Tibial nerve (tissue), 4 donors: ENCODE data around the gene SMIM43. TPM values are rescaled to one million over a fixed set of nuclear protein-coding genes. Genes with fewer than 3 reads are reported as not detected.

Experiments used
- DNase-seq, 2 donors: peaks; one replicate each; pipeline ENCODE4 v3.0.0-alpha.2; 2019; ENCODE audit warnings: low spot score in 2 of 2
- H3K27ac ChIP-seq, 4 donors: fragments of 200-600 bp; sonication (generic) in 3 of 4; one replicate each; pipeline ENCODE4 v1.5.1; 2017 to 2019; ENCODE audit warnings: mild to moderate bottlenecking in 1 of 4
- H3K27me3 ChIP-seq, 2 donors: fragments of 200-600 bp; sonication (generic) in 1 of 2; one replicate each; pipeline versions ENCODE4 v1.5.1 to v1.6.0; 2017 to 2019
- H3K36me3 ChIP-seq, 3 donors: fragments of 200-600 bp; sonication (generic); one replicate each; pipeline ENCODE4 v1.5.1; 2018 to 2019
- H3K4me1 ChIP-seq, 4 donors: fragments of 200-600 bp; sonication (generic) in 3 of 4; one replicate each; pipeline ENCODE4 v1.5.1; 2017 to 2019
- H3K4me3 ChIP-seq, 4 donors: fragments of 200-600 bp; sonication (generic) in 3 of 4; one replicate each; pipeline ENCODE4 v1.5.1; 2017 to 2019; ENCODE audit warnings: mild to moderate bottlenecking in 1 of 4, moderate library complexity in 1 of 4
- H3K9me3 ChIP-seq, 4 donors: fragments of 200-600 bp; sonication (generic) in 3 of 4; one replicate each; pipeline ENCODE4 v1.5.1; 2017 to 2019
- EP300 ChIP-seq, 2 donors: sonication (generic); formaldehyde crosslinking; IDR thresholded peaks; one replicate each; pipeline ENCODE4 v1.6.1; 2017; ENCODE audit warnings: antibody characterized with exemption in 2 of 2, mild to moderate bottlenecking in 1 of 2
- POLR2A ChIP-seq, 2 donors: fragments of 450-650 bp; IDR thresholded peaks; one replicate each; pipeline ENCODE4 v1.6.1; 2017; ENCODE audit warnings: antibody characterized with exemption in 2 of 2, mild to moderate bottlenecking in 2 of 2, moderate library complexity in 2 of 2
- WGBS, 2 donors: methylation state at CpG; one replicate each; pipeline ENCODE4 v1.1.5; 2018; 5-methylcytosine and 5-hydroxymethylcytosine counted together
- total RNA-seq, 4 donors: library from RNA; depleted of rRNA; stranded (reverse); fragments of >200 nt; gene quantifications; one replicate each; pipeline ENCODE4 v1.1.0, GENCODE V29; 2016
- TF ChIP-seq, protein P1 (sequence below), 5 experiments: fragments of 200-600 bp in 3 of 5; fragments of 450-650 bp in 2 of 5; sonication (generic) in 3 of 5; IDR thresholded peaks; one replicate each; pipeline ENCODE4 v1.5.1; 2016 to 2019; ENCODE audit warnings: antibody characterized with exemption in 5 of 5, mild to moderate bottlenecking in 3 of 5, moderate library complexity in 2 of 5

The SMIM43 gene
- total RNA-seq, 4 donors from 2014 or later: 2.2 to 5.7 (median 4.6) TPM

DNA sequence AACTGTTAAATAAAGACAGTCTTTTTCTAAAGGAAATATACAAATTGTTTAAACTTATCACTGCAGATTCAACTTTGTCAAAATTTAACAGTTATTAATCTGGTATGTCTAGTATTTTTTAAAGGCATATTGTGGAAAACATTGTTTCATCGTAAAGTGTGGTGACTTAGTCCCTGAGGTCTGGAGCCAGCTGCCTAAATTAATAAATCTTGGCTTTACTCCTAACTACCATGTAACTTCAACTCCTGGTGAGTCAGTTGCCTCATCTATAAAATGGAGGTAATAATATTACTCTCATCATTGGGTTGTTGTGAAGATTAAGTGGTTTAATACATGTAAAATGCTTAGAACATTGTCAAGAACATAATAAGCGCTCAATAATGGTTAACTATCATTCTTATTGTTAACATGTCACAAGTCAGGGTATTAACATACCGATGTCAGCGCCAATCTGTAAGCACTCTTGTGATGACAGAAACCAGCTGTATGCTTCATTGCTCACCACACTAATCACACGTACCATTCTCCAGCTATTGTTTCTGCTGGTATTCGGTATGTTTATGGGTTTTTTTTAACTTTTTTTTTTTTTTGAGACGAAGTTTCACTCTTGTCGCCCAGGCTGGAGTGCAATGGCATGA is 14.1 kb upstream of the SMIM43 start:
- no peaks in the 10 kb centered on the region for H3K4me1 ChIP-seq
- TF ChIP-seq EP300 (IDR thresholded peaks at IDR 0.05): no peak
- no peak for TF ChIP-seq POLR2A (IDR thresholded peaks at IDR 0.05)
- TF ChIP-seq, protein P1, sequence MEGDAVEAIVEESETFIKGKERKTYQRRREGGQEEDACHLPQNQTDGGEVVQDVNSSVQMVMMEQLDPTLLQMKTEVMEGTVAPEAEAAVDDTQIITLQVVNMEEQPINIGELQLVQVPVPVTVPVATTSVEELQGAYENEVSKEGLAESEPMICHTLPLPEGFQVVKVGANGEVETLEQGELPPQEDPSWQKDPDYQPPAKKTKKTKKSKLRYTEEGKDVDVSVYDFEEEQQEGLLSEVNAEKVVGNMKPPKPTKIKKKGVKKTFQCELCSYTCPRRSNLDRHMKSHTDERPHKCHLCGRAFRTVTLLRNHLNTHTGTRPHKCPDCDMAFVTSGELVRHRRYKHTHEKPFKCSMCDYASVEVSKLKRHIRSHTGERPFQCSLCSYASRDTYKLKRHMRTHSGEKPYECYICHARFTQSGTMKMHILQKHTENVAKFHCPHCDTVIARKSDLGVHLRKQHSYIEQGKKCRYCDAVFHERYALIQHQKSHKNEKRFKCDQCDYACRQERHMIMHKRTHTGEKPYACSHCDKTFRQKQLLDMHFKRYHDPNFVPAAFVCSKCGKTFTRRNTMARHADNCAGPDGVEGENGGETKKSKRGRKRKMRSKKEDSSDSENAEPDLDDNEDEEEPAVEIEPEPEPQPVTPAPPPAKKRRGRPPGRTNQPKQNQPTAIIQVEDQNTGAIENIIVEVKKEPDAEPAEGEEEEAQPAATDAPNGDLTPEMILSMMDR (IDR thresholded peaks at IDR 0.05): no peak
- peaks cover 0 to under 1% (median 0%) of the 10 kb centered on the region in 4 donors for H3K9me3 ChIP-seq
- no peaks in the 10 kb centered on the region for H3K27me3 ChIP-seq
- DNase-seq: no peak
- H3K36me3 ChIP-seq: no peaks in the 10 kb centered on the region
- 75 to 87% methylated on average over 8 of the region's 8 CpGs for WGBS, 2 donors
- no peak overlapping the region for H3K4me3 ChIP-seq
- no peak overlapping the region for H3K27ac ChIP-seq

DNA sequence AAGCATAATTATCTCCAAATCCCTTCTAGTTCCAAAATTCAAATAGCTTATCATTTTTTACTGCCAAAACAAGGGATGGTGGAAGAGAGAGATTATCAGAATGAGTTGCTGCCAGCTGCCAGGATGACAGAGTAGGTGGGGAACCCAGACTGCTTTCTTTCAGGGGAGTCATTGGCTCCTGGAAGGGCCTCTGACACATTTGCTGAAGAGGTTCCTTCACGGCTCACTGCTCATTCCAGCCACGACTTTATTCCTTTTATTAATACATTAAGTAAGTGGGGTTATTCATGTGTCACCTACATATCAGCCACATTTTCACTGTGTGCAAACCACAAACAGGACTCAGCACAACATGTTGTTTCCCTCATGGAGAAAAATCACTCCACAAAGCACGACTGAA is 12.7 kb upstream of the SMIM43 start:
- Histone ChIP-seq H3K9me3 (no peaks in the 10 kb centered on the region), H3K27me3 (no peaks in the 10 kb centered on the region), H3K27ac (no peak overlapping the region), H3K36me3 (no peaks in the 10 kb centered on the region), H3K4me1 (no peaks in the 10 kb centered on the region), H3K4me3 (no peak overlapping the region)
- TF ChIP-seq POLR2A (IDR thresholded peaks at IDR 0.05): no peak
- TF ChIP-seq, protein P1 (IDR thresholded peaks at IDR 0.05): no peak
- no peak for TF ChIP-seq EP300 (IDR thresholded peaks at IDR 0.05)
- WGBS, 2 donors: 38 to 43% methylated on average over 3 of the region's 3 CpGs
- DNase-seq: no peak

DNA sequence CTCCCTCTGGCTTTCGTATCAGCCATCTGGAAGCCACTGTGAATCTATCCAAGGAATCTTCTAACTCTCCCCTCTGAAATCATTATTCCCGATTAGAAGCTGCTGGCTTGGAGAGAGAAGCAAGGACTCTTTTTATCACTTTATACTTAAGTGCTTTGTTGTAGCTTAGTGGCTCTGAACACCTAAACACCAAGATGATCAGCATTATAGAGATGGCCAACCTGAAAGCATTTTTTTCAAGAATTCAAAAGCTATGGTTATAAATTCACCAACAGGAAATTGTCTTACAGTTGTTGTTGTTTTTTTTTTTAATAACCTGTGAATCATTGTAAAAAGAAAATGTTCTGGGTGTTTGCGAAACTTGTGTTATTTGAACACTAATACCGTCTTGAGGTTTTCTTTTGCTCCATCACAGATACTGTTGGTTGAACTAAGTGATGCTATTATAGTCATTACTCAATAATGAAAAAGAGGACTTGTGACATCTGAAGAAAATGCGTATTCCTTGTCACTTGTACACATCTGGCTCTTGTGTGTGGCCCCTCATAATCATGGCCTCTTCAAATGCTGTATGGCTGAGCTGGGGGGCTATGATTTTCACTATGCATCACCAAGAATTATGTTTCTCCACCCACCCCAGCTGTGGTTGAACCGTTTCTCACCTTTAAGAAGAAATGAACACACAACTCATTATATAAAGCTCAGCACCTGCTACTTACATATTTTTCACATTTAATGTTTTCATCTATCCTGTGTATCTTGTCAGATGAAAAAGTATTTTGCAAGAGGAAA is 11.8 kb upstream of the SMIM43 start:
- Histone ChIP-seq H3K4me1 (no peaks in the 10 kb centered on the region), H3K27ac (no peak overlapping the region), H3K4me3 (no peak overlapping the region), H3K36me3 (no peaks in the 10 kb centered on the region), H3K27me3 (peaks cover 0 to 5% of the 10 kb centered on the region in 2 donors), H3K9me3 (no peaks in the 10 kb centered on the region)
- WGBS, 2 donors: 83 to 86% methylated on average over 6 of the region's 6 CpGs
- no peak for DNase-seq
- TF ChIP-seq, protein P1 (IDR thresholded peaks at IDR 0.05): no peak
- TF ChIP-seq POLR2A (IDR thresholded peaks at IDR 0.05) (no peak), EP300 (IDR thresholded peaks at IDR 0.05) (no peak)

DNA sequence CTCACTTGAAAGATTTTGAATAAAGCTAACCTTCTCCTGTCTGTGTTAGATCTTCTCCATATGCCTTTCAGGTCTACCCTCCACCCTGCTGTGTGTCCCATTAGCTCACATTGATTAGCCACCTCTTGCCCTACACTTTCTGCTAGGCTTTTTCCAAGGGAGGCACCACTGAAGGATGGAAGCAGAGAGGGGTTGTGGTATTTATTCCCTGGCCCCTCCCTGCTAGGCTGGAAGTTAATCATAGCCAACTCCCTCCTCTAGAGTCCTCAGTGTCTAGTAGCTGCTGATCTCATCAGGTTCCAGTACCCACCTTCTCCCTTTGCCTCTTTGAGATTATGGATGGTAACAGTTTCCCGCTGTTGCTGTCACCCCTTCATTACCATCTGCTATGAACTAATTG is 8.9 kb upstream of the SMIM43 start:
- WGBS, 2 donors: 91 to 100% methylated on average over 1 of the region's 1 CpG
- Histone ChIP-seq H3K4me1 (no peaks in the 10 kb centered on the region), H3K4me3 (no peak overlapping the region), H3K27ac (no peak overlapping the region), H3K9me3 (no peaks in the 10 kb centered on the region), H3K27me3 (peaks cover 0 to 10% of the 10 kb centered on the region in 2 donors), H3K36me3 (no peaks in the 10 kb centered on the region)
- DNase-seq: no peak
- no peak for TF ChIP-seq POLR2A (IDR thresholded peaks at IDR 0.05)
- no peak for TF ChIP-seq EP300 (IDR thresholded peaks at IDR 0.05)

DNA sequence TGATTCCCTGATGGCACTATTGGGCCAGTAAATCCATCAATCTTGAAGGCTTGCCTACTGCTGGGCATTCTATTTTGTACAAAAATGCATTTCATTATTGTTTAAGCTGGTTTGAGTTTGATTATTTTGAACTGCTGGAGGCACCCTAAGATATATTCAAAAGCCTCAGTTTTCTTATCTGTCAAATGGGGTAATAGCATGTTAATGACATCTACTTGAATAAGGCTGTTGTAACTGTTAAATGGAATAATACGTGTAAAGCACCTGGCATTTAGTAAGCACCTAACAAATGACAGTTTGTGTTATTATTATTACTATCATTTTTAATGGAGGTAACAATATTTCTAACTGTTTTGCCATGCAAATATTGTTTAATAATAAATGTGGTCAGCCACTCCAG is 6.9 kb upstream of the SMIM43 start:
- H3K27me3 ChIP-seq: peaks cover 0 to 15% of the 10 kb centered on the region in 2 donors
- TF ChIP-seq EP300 (IDR thresholded peaks at IDR 0.05) (no peak), POLR2A (IDR thresholded peaks at IDR 0.05) (no peak)
- TF ChIP-seq, protein P1 (IDR thresholded peaks at IDR 0.05): no peak
- DNase-seq: no peak
- H3K36me3 ChIP-seq: no peaks in the 10 kb centered on the region
- H3K4me3 ChIP-seq: no peak overlapping the region
- H3K4me1 ChIP-seq: no peaks in the 10 kb centered on the region
- no peaks in the 10 kb centered on the region for H3K9me3 ChIP-seq
- no peak overlapping the region for H3K27ac ChIP-seq
- WGBS, 2 donors: 94 to 97% methylated on average over 1 of the region's 1 CpG
